WTC11 (cell line): ENCODE measurements around the gene RASSF8.

Experiments used
- KAT7 ChIP-seq: sonication (generic); formaldehyde crosslinking; IDR thresholded peaks from 2 replicates; pipeline ENCODE4 v1.8.1; 2023; ENCODE audit warnings: missing genetic modification reagents, mild to moderate bottlenecking, borderline replicate concordance
- TF ChIP-seq, protein P1 (sequence below): sonication (generic); formaldehyde crosslinking; IDR thresholded peaks from 2 replicates; pipeline ENCODE4 v1.8.0; 2022; ENCODE audit warnings: mild to moderate bottlenecking, missing genetic modification reagents

DNA sequence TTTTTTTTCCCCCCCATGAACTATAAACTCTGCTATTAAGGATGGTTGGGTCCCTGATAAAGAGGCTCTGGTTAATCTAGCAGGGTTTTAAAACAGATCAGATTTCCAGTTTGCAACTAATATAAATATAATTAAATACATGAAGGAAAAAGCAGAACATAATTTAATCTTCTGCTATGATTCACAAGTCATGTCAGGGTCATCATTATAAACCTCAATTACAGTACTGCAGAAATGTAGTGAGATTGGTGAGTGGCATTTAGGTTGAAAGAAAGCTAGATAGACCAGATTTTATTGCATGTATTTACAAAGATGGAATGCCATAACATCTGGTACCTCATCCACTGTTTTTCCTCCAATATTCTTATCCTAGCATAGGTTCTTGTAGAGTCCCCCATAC, 14.5 kb upstream of the RASSF8 start:
- TF ChIP-seq, protein P1, sequence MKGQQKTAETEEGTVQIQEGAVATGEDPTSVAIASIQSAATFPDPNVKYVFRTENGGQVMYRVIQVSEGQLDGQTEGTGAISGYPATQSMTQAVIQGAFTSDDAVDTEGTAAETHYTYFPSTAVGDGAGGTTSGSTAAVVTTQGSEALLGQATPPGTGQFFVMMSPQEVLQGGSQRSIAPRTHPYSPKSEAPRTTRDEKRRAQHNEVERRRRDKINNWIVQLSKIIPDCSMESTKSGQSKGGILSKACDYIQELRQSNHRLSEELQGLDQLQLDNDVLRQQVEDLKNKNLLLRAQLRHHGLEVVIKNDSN (CRISPR knock-in tag) = no peak
- no peak for TF ChIP-seq KAT7 (CRISPR knock-in tag)
